ENCODE measurements around the gene CCN2.
A peak's percentile ranks its signal among the peaks of the same experiment; 100 is the strongest.

Gene CCN2

GRCh38 chr6:131948692-131949619 lies 2.2 kb downstream of the CCN2 start:
- intact Hi-C loops (cut with DNase I), result no loop called here
- DNase-seq, result peak in 1 of 42 donors; percentile 6

- DNase-seq, result no peak
- intact Hi-C loops (cut with DNase I), result no loop called here
Measured at GRCh38 chr6:131947986-131948661, 3.0 kb downstream of the CCN2 start.

- no peak for DNase-seq
Measured at GRCh38 chr6:131946992-131947955, 3.9 kb downstream of the CCN2 start.

GRCh38 chr6:131946404-131946991 lies 4.7 kb downstream of the CCN2 start:
- DNase-seq, result no peak
- intact Hi-C loops (cut with DNase I), result no loop called here

More at GRCh38 chr6:131946992-131947955, 3.9 kb downstream of the CCN2 start:
- intact Hi-C loops (cut with DNase I), result no loop called here

GRCh38 chr6:131945971-131946370 lies 5.2 kb downstream of the CCN2 start:
- no peak for DNase-seq
- intact Hi-C loops (cut with DNase I), result no loop called here

- DNase-seq, result no peak
- intact Hi-C loops (cut with DNase I), result no loop called here
Measured at GRCh38 chr6:131937703-131938631, 13.2 kb downstream of the CCN2 start.

- DNase-seq, result no peak
- intact Hi-C loops (cut with DNase I), result no loop called here
Measured at GRCh38 chr6:131937226-131937625, 13.9 kb downstream of the CCN2 start.

- intact Hi-C loops (cut with DNase I), result no loop called here
- no peak for DNase-seq
Measured at GRCh38 chr6:131936156-131936555, 15.0 kb downstream of the CCN2 start.

- intact Hi-C loops (cut with DNase I), result no loop called here
- no peak for DNase-seq
Measured at GRCh38 chr6:131931063-131931750, 20.0 kb downstream of the CCN2 start.

GRCh38 chr6:131929976-131930375 lies 21.2 kb downstream of the CCN2 start:
- intact Hi-C loops (cut with DNase I), result no loop called here
- no peak for DNase-seq

GRCh38 chr6:131929264-131929663 lies 21.9 kb downstream of the CCN2 start:
- DNase-seq, result no peak
- intact Hi-C loops (cut with DNase I), result no loop called here

GRCh38 chr6:131924881-131925474 lies 26.2 kb downstream of the CCN2 start:
- DNase-seq, result peak in 3 of 42 donors; percentile 9 to 62 (median 24)
- intact Hi-C loops (cut with DNase I), result loop anchor here (5.0 kb wide), 2 partner anchors 237 to 292 kb away; no protein-coding TSS in a partner anchor

- intact Hi-C loops (cut with DNase I), result loop anchor here (5.0 kb wide), 2 partner anchors 239 to 294 kb away; no protein-coding TSS in a partner anchor
- DNase-seq, result peak in 32 of 42 donors; percentile 4 to 80 (median 42)
Measured at GRCh38 chr6:131923356-131923755, 27.8 kb downstream of the CCN2 start.

- intact Hi-C loops (cut with DNase I), result loop anchor here (5.0 kb wide), 2 partner anchors 242 to 297 kb away; no protein-coding TSS in a partner anchor
- no peak for DNase-seq
Measured at GRCh38 chr6:131920656-131921055, 30.5 kb downstream of the CCN2 start.

GRCh38 chr6:131918650-131919355 lies 32.4 kb downstream of the CCN2 start:
- intact Hi-C loops (cut with DNase I), result no loop called here
- DNase-seq, result no peak

All from head of caudate nucleus (tissue), 42 donors.